Gastroesophageal sphincter (tissue), 4 donors: ENCODE data around the gene OR52N2. TPM values are rescaled to one million over a fixed set of nuclear protein-coding genes. Genes with fewer than 3 reads are reported as not detected.

ENCODE experiments used
- ATAC-seq: fragments of 150-250 bp; one replicate; pipeline ENCODE4 v1.9.1; 2016; ENCODE audit warnings: mild to moderate bottlenecking, moderate library complexity
- H3K27ac ChIP-seq, 4 donors: fragments of 200-600 bp; sonication (generic) in 3 of 4; 1 replicate in 3 of 4; 2 replicates in 1 of 4; pipeline ENCODE4 v1.5.1; 2016 to 2019
- H3K27me3 ChIP-seq: fragments of 200-600 bp; sonication (generic); one replicate; pipeline ENCODE4 v1.5.1; 2019
- H3K36me3 ChIP-seq, 2 donors: fragments of 200-600 bp; sonication (generic); one replicate each; pipeline ENCODE4 v1.5.1; 2019; ENCODE audit warnings: control low read depth in 1 of 2
- H3K4me1 ChIP-seq, 3 donors: fragments of 200-600 bp; sonication (generic); 1 replicate in 2 of 3; 2 replicates in 1 of 3; pipeline ENCODE4 v1.5.1; 2016 to 2019; ENCODE audit warnings: control low read depth in 2 of 3
- H3K4me3 ChIP-seq, 2 donors: fragments of 200-600 bp; sonication (generic); one replicate each; pipeline ENCODE4 v1.5.1; 2019; ENCODE audit warnings: mild to moderate bottlenecking in 1 of 2, moderate library complexity in 1 of 2
- H3K9me3 ChIP-seq, 3 donors: fragments of 200-600 bp; sonication (generic); one replicate each; pipeline ENCODE4 v1.5.1; 2017 to 2019; ENCODE audit warnings: control low read depth in 2 of 3
- EP300 ChIP-seq: sonication (generic); formaldehyde crosslinking; IDR thresholded peaks from one replicate; pipeline ENCODE4 v1.6.1; 2017; ENCODE audit warnings: antibody characterized with exemption, mild to moderate bottlenecking
- POLR2A ChIP-seq, 2 donors: fragments of 450-650 bp; IDR thresholded peaks; one replicate each; pipeline ENCODE4 v1.6.1; 2017; ENCODE audit warnings: antibody characterized with exemption in 2 of 2, mild to moderate bottlenecking in 2 of 2, moderate library complexity in 1 of 2
- POLR2AphosphoS5 ChIP-seq: sonication (generic); formaldehyde crosslinking; IDR thresholded peaks from one replicate; pipeline ENCODE4 v1.6.1; 2017; ENCODE audit warnings: antibody characterized with exemption
- WGBS, 2 donors: methylation state at CpG; one replicate each; pipeline ENCODE4 v1.1.5; 2018; ENCODE audit warnings: low coverage in 1 of 2; 5-methylcytosine and 5-hydroxymethylcytosine counted together
- total RNA-seq, 4 donors: library from RNA; depleted of rRNA; stranded (reverse); fragments of >200 nt; gene quantifications; one replicate each; pipeline ENCODE4 v1.1.0, GENCODE V29; 2016
- TF ChIP-seq, protein P1 (sequence below), 4 experiments: fragments of 200-600 bp in 2 of 4; fragments of 450-650 bp in 2 of 4; sonication (generic) in 1 of 4; IDR thresholded peaks; one replicate each; pipeline ENCODE4 v1.5.1; 2017 to 2019; ENCODE audit warnings: antibody characterized with exemption in 4 of 4, mild to moderate bottlenecking in 2 of 4, moderate library complexity in 2 of 4

The OR52N2 gene
- total RNA-seq, 4 donors from 2014 or later, result not detected

DNA sequence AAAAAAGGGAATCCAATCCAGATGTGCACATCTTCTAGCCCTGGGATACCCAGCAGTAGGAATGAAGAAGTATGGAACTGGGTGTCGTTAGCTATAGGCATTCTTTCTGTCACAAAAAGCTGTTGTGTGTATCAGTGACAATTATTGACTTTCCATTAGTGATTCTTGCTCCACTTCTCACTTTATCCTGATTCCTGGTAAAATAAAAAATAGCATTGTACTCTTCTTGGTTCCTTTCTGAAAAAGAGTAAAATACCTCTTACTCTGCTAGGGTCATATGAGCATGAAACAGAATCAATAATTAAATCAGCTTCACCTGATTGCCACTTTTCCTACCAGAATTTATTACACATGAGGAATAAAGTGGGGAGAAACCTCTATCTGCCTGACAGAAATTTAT lies 33.1 kb downstream of the OR52N2 start, which contains the start of gene OR52E6:
Gene OR52E6, minus strand, starts transcription at position 101 of the 400 bp plus-strand sequence. Its CDS starts 0 bp downstream, at position 101.
- 14 to 80% methylated on average over 1 of the region's 1 CpG for WGBS, 2 donors
- Histone ChIP-seq H3K9me3 (peaks cover 0 to 5% (median 0%) of the 10 kb centered on the region in 3 donors), H3K4me1 (no peaks in the 10 kb centered on the region), H3K27ac (no peak within 1 kb of the TSS), H3K4me3 (no peak within 1 kb of the TSS), H3K27me3 (no peaks in the 10 kb centered on the region), H3K36me3 (no peaks in the 10 kb centered on the region)
- no peak for ATAC-seq
- TF ChIP-seq POLR2AphosphoS5 (no peak), POLR2A (IDR thresholded peaks at IDR 0.05) (no peak), EP300 (no peak)
- TF ChIP-seq, protein P1, sequence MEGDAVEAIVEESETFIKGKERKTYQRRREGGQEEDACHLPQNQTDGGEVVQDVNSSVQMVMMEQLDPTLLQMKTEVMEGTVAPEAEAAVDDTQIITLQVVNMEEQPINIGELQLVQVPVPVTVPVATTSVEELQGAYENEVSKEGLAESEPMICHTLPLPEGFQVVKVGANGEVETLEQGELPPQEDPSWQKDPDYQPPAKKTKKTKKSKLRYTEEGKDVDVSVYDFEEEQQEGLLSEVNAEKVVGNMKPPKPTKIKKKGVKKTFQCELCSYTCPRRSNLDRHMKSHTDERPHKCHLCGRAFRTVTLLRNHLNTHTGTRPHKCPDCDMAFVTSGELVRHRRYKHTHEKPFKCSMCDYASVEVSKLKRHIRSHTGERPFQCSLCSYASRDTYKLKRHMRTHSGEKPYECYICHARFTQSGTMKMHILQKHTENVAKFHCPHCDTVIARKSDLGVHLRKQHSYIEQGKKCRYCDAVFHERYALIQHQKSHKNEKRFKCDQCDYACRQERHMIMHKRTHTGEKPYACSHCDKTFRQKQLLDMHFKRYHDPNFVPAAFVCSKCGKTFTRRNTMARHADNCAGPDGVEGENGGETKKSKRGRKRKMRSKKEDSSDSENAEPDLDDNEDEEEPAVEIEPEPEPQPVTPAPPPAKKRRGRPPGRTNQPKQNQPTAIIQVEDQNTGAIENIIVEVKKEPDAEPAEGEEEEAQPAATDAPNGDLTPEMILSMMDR (IDR thresholded peaks at IDR 0.05), result no peak

DNA sequence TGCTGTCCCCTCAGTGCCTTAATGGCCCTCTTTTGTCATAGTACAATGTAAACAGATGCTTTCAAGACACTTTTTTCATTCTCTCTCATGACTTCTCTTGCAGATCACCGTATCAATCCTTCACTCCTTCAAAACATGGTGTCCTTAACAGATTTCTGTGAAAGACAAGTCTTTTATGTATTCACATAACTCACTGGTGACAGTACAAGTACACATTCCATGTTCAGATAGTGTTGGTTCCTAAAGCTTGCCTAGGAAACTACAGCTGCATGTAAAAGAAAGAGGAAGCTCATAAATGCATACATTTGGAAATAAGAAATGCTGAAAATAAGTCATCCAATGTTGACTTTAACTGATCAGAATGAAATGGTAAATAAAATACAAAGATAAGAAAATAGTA lies 38.0 kb downstream of the OR52N2 start:
- H3K4me1 ChIP-seq, result no peaks in the 10 kb centered on the region
- TF ChIP-seq POLR2A (IDR thresholded peaks at IDR 0.05), result no peak
- no peak for TF ChIP-seq EP300
- no peak for ATAC-seq

DNA sequence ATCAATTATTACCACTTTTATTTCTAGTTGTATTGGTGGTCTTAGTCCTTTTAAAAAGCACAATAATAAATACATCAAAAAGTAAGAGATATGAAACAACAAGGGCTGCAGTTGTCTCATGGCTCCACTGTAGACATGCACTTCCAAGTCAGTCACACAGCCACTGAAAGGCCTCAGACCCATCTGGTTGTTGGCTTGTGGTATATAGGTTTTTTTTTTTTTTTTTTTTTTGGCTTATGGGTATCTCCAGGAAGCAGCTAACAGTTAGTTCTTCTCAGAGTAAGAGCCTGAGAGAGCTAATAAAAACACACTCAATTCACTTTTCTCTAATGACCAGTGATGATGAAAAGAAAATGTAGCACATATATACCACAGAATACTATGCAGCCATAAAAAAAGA lies 39.0 kb downstream of the OR52N2 start:
- TF ChIP-seq EP300 (no peak), POLR2AphosphoS5 (no peak), POLR2A (IDR thresholded peaks at IDR 0.05) (no peak)
- TF ChIP-seq, protein P1 (IDR thresholded peaks at IDR 0.05), result no peak
- Histone ChIP-seq H3K4me1 (no peaks in the 10 kb centered on the region), H3K27ac (no peak overlapping the region), H3K4me3 (no peak overlapping the region), H3K36me3 (no peaks in the 10 kb centered on the region), H3K9me3 (peaks cover 0 to 6% (median 0%) of the 10 kb centered on the region in 3 donors), H3K27me3 (no peaks in the 10 kb centered on the region)
- no peak for ATAC-seq

More for the DNA sequence above, 38.0 kb downstream of the OR52N2 start:
- Histone ChIP-seq H3K27ac (no peak overlapping the region), H3K27me3 (no peaks in the 10 kb centered on the region), H3K36me3 (no peaks in the 10 kb centered on the region), H3K9me3 (peaks cover 0 to 4% (median 0%) of the 10 kb centered on the region in 3 donors), H3K4me3 (no peak overlapping the region)
- WGBS, 2 donors, result 27 to 38% methylated on average over 1 of the region's 1 CpG

DNA sequence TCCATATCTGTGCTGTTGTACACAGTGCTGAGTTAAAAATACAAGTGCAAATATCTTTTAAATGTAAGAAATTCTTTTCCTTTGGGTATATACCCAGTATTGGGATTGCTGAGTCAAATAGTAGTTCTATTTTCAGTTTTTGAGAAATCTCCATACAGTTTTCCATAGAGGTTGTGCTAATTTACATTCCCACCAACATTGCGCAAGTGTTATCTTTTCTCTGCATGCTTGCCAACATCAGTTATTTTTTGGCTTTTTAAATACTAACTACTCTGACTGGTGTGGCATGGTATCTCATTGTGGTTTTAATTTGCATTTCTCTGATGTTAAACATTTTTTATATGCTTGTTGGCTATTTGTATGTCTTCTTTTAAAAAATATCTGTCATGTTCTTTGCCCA lies 42.3 kb downstream of the OR52N2 start:
- H3K27me3 ChIP-seq, result no peaks in the 10 kb centered on the region
- no peak for ATAC-seq
- no peak overlapping the region for H3K27ac ChIP-seq
- 93% methylated on average over 1 of the region's 1 CpG; no CpG with 5 or more reads in 1 of the 2 donors for WGBS, 2 donors
- TF ChIP-seq POLR2A (IDR thresholded peaks at IDR 0.05), result no peak
- TF ChIP-seq EP300, result no peak
- TF ChIP-seq POLR2AphosphoS5, result no peak
- TF ChIP-seq, protein P1 (IDR thresholded peaks at IDR 0.05), result no peak
- no peak overlapping the region for H3K4me3 ChIP-seq
- H3K36me3 ChIP-seq, result no peaks in the 10 kb centered on the region
- H3K9me3 ChIP-seq, result peaks cover 0 to 6% (median 0%) of the 10 kb centered on the region in 3 donors
- H3K4me1 ChIP-seq, result no peaks in the 10 kb centered on the region

DNA sequence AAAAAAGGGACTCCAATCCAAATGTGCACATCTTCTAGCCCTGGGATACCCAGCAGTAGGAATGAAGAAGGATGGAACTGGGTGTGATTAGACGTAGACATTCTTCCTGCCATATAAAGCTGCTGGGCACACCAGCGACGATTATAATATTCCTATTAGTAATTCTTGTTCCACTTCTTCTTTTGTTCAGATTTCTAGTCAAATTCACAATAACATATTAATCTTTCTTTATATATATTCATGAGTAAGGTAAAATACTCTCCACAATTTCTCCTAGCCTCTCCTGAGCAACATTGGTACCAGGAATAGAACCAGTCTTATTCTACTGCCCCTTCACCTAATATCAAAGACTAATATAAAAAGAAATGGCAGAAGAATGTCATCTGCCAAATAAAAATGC lies 48.9 kb downstream of the OR52N2 start, which contains the start of gene OR52E8:
Gene OR52E8, minus strand, starts transcription at position 101 of the 400 bp plus-strand sequence. Its CDS starts 0 bp downstream, at position 101.
- 87 to 89% methylated on average over 3 of the region's 3 CpGs for WGBS, 2 donors

More for the DNA sequence above, 48.9 kb downstream of the OR52N2 start, which contains the start of gene OR52E8:
- TF ChIP-seq POLR2AphosphoS5 (no peak), EP300 (no peak), POLR2A (IDR thresholded peaks at IDR 0.05) (no peak)
- TF ChIP-seq, protein P1 (IDR thresholded peaks at IDR 0.05), result no peak
- Histone ChIP-seq H3K27me3 (no peaks in the 10 kb centered on the region), H3K9me3 (no peaks in the 10 kb centered on the region), H3K4me1 (no peaks in the 10 kb centered on the region), H3K27ac (no peak within 1 kb of the TSS), H3K4me3 (no peak within 1 kb of the TSS), H3K36me3 (no peaks in the 10 kb centered on the region)
- ATAC-seq, result no peak
